CD4-positive, alpha-beta T cell (primary cell): ENCODE measurements around the gene TMEM179. TPM values are rescaled to one million over a fixed set of nuclear protein-coding genes. Genes with fewer than 3 reads are reported as not detected.
"Not testable (repeated sequence)": the region's sequence is repeated elsewhere in the genome, so short reads cannot be mapped to it uniquely, and the experiment has no call there.

ENCODE experiments used
- ATAC-seq: fragments of 200-7000 bp; cut with Tn5 transposase; one replicate; pipeline ENCODE4 v1.10.0; 2022; ENCODE audit warnings: mild to moderate bottlenecking; ENCODE audit not compliant: poor library complexity
- CTCF ChIA-PET: fragments of 350-600 bp; sonication (Branson Sonifier 250); formaldehyde crosslinking; loops from one replicate; lab custom pipeline; 2021; ENCODE audit warnings: antibody characterized with exemption, inconsistent platforms; lab: Charles Lee
- POLR2A ChIA-PET: fragments of 350-600 bp; sonication (Branson Sonifier 250); formaldehyde crosslinking; loops from one replicate; lab custom pipeline; 2021; ENCODE audit warnings: antibody characterized with exemption, inconsistent platforms; lab: Charles Lee
- DNase-seq, 14 experiments: peaks; one replicate each; pipeline ENCODE4 v3.0.0-alpha.2; 2013 to 2020; ENCODE audit warnings: mixed read lengths in 2 of 14
- H3K27ac ChIP-seq, 2 donors: one replicate each; pipeline versions ENCODE4 v1.5.1 to v1.7.0; 2013; ENCODE audit warnings: low read length in 2 of 2, low read depth in 1 of 2, mild to moderate bottlenecking in 1 of 2
- H3K27me3 ChIP-seq, 2 experiments: 1 replicate in 1 of 2; 2 replicates in 1 of 2; pipeline versions ENCODE4 v1.6.1 to v1.7.0; 2013; ENCODE audit warnings: low read length in 2 of 2, control low read depth in 1 of 2, mild to moderate bottlenecking in 1 of 2, moderate library complexity in 1 of 2; ENCODE audit not compliant: insufficient read depth in 2 of 2, control insufficient read depth in 1 of 2
- H3K36me3 ChIP-seq: one replicate; pipeline ENCODE4 v1.6.1; 2013; ENCODE audit warnings: low read length, control low read depth; ENCODE audit not compliant: insufficient read depth
- H3K4me1 ChIP-seq: one replicate; pipeline ENCODE4 v1.6.1; 2013; ENCODE audit warnings: low read length, control low read depth; ENCODE audit not compliant: insufficient read depth
- H3K4me3 ChIP-seq: one replicate; pipeline ENCODE4 v1.5.1; 2013; ENCODE audit warnings: mild to moderate bottlenecking, low read length, moderate library complexity
- H3K9me3 ChIP-seq, 2 experiments: 1 replicate in 1 of 2; 2 replicates in 1 of 2; pipeline versions ENCODE4 v1.6.1 to v1.7.0; 2013; ENCODE audit warnings: low read length in 2 of 2, mild to moderate bottlenecking in 2 of 2, control low read depth in 1 of 2, moderate library complexity in 1 of 2; ENCODE audit not compliant: control insufficient read depth in 1 of 2, insufficient read depth in 1 of 2
- H3K27ac Mint-ChIP-seq: one replicate; pipeline ENCODE4 v1.8.0; 2020; ENCODE audit warnings: mixed read lengths
- H3K27me3 Mint-ChIP-seq: one replicate; pipeline ENCODE4 v1.8.0; 2021; ENCODE audit warnings: mixed read lengths
- H3K36me3 Mint-ChIP-seq: one replicate; pipeline ENCODE4 v1.8.0; 2021; ENCODE audit warnings: low read depth, mixed read lengths
- H3K4me1 Mint-ChIP-seq: one replicate; pipeline ENCODE4 v1.8.0; 2021; ENCODE audit warnings: low read depth, mixed read lengths
- H3K4me3 Mint-ChIP-seq: one replicate; pipeline ENCODE4 v1.8.0; 2020; ENCODE audit warnings: mild to moderate bottlenecking, mixed read lengths
- H3K9me3 Mint-ChIP-seq: one replicate; pipeline ENCODE4 v1.8.0; 2020; ENCODE audit warnings: mixed read lengths
- CTCF ChIP-seq: fragments of 200-600 bp; IDR thresholded peaks from one replicate; pipeline ENCODE4 v1.8.0; 2022; ENCODE audit warnings: antibody characterized with exemption, mild to moderate bottlenecking
- intact Hi-C, 2 experiments: fragments of 100-400 bp; cut with DNase I in 1 of 2; cut with micrococcal nuclease in 1 of 2; formaldehyde crosslinking; loops; one replicate each; pipeline versions ENCODE4 v1.15.1 to v1.9.0; 2023 to 2025; cut with DNase I, micrococcal nuclease
- total RNA-seq, 174 experiments: library from RNA in 2 of 174; stranded (reverse) in 2 of 174; gene quantifications; one replicate each; pipeline ENCODE4 v1.2.3 and lab custom pipeline; 2021 to 2026

The TMEM179 gene
- total RNA-seq, 2 experiments from 2014 or later, result not detected

DNA sequence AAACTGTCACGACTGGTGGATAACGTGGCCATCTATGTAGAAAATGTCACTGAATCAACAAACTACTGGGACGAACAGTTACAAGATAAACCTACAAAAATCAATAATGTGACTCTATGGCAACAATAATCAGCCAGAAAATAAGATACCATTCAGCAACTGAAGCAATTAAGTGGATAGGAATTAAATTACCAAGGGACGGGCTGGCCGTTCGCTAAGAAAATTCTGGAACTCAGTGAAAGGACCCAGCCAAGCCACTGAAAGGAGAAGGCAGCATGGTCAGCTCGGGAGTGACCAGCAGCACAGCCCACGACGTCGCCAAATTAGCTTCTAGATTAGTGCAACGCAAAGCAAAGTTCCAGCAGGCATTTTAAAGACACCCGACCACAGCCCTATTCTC is 33.6 kb upstream of the TMEM179 start:
- DNase-seq (no peak), ATAC-seq (no peak)
- peaks cover 15% of the 10 kb centered on the region for H3K27me3 Mint-ChIP-seq
- H3K4me1 Mint-ChIP-seq, result peaks cover 4% of the 10 kb centered on the region
- no peaks in the 10 kb centered on the region for H3K36me3 Mint-ChIP-seq
- peaks cover 6 to 13% of the 10 kb centered on the region in 2 experiments for H3K27me3 ChIP-seq
- H3K27ac ChIP-seq, result no peak overlapping the region
- TF ChIP-seq CTCF, result no peak
- H3K36me3 ChIP-seq, result no peaks in the 10 kb centered on the region
- intact Hi-C loops, result loop anchor here (2.0 to 5.0 kb wide), 2 partner anchors 546 to 559 kb away; no protein-coding TSS in a partner anchor
- CTCF ChIA-PET, result no interaction called here
- POLR2A ChIA-PET, result no interaction called here
- no peaks in the 10 kb centered on the region for H3K9me3 Mint-ChIP-seq
- H3K27ac Mint-ChIP-seq, result no peak overlapping the region
- H3K4me1 ChIP-seq, result peaks cover 6% of the 10 kb centered on the region
- no peak overlapping the region for H3K4me3 ChIP-seq
- H3K9me3 ChIP-seq, result peaks cover 0 to 10% of the 10 kb centered on the region in 2 experiments
- no peak overlapping the region for H3K4me3 Mint-ChIP-seq

- CTCF ChIA-PET, result no interaction called here
Observed at GRCh38 chr14:104637546-104638003, 33.0 kb upstream of the TMEM179 start.

DNA sequence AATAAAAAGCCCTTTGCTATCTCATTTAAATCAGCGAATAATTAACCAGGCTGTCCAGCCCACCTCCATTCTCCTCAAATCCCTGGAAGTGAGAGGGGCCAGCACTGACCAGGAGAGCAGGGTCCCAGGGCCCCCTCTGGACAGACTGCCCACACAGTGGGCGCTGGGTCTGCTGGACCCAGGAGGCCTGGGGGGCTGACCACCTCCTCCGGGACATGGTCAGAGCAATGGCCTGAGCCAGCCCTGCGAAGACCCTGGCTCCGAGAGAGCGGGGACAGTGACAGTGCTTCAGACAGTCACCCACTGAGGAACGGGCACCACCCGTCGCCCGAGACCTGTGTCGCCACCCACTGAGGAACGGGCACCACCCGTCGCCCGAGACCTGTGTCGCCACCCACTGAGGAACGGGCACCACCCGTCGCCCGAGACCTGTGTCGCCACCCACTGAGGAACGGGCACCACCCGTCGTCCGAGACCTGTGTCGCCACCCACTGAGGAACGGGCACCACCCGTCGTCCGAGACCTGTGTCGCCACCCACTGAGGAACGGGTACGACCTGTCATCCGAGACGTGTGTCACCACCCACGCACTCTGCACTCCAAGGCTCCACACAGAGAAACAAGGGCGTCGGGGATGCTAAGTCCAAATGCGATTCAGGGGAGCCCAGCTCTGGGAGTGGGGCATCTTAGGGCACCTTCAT is 32.4 kb upstream of the TMEM179 start:
- H3K4me3 Mint-ChIP-seq, CTCF ChIA-PET, DNase-seq, H3K4me1 ChIP-seq, H3K27ac ChIP-seq, H3K36me3 Mint-ChIP-seq, H3K36me3 ChIP-seq, H3K9me3 Mint-ChIP-seq, H3K4me1 Mint-ChIP-seq, POLR2A ChIA-PET, H3K27ac Mint-ChIP-seq, ATAC-seq, H3K4me3 ChIP-seq: not testable (repeated sequence)
- peaks cover 15% of the 10 kb centered on the region for H3K27me3 Mint-ChIP-seq
- intact Hi-C loops, result loop anchor here in 1 of 2 experiments (5.0 kb wide), 1 partner anchor 545 kb away; no protein-coding TSS in a partner anchor
- Histone ChIP-seq H3K9me3 (peaks cover 0 to 10% of the 10 kb centered on the region in 2 experiments), H3K27me3 (peaks cover 6 to 13% of the 10 kb centered on the region in 2 experiments)

More at GRCh38 chr14:104637546-104638003, 33.0 kb upstream of the TMEM179 start:
- TF ChIP-seq CTCF, result no peak
- Mint-ChIP-seq H3K27ac (no peak overlapping the region), H3K4me3 (no peak overlapping the region), H3K27me3 (peaks cover 15% of the 10 kb centered on the region), H3K36me3 (no peaks in the 10 kb centered on the region), H3K4me1 (peaks cover 4% of the 10 kb centered on the region), H3K9me3 (no peaks in the 10 kb centered on the region)
- H3K27me3 ChIP-seq, result peaks cover 6 to 13% of the 10 kb centered on the region in 2 experiments
- POLR2A ChIA-PET, result no interaction called here
- H3K36me3 ChIP-seq, result no peaks in the 10 kb centered on the region
- no peak overlapping the region for H3K4me3 ChIP-seq
- intact Hi-C loops, result loop anchor here (2.0 to 5.0 kb wide), 2 partner anchors 545 to 559 kb away; no protein-coding TSS in a partner anchor
- ATAC-seq (no peak), DNase-seq (no peak)
- no peak overlapping the region for H3K27ac ChIP-seq
- H3K4me1 ChIP-seq, result peaks cover 6% of the 10 kb centered on the region
- peaks cover 0 to 10% of the 10 kb centered on the region in 2 experiments for H3K9me3 ChIP-seq
